HEK293T (cell line): ENCODE data around the gene ITPKA.
"Not testable (repeated sequence)": the region's sequence is repeated elsewhere in the genome, so short reads cannot be mapped to it uniquely, and the experiment has no call there.

Experiments used
- CTCF ChIA-PET: fragments of 350-600 bp; formaldehyde crosslinking; extraction: SDS; loops from one replicate; lab custom pipeline; 2021; ENCODE audit warnings: antibody characterized with exemption, inconsistent platforms; lab: Yijun Ruan, JAX
- POLR2A ChIA-PET: fragments of 350-600 bp; formaldehyde crosslinking; extraction: SDS; loops from one replicate; lab custom pipeline; 2020; ENCODE audit warnings: antibody characterized with exemption, inconsistent platforms; lab: Yijun Ruan, JAX
- DNase-seq: peaks from one replicate; pipeline ENCODE4 v3.0.0; 2012; ENCODE audit warnings: mixed read lengths; ENCODE audit errors: extremely low spot score
- ARNT ChIP-seq: fragments of 450-650 bp; IDR thresholded peaks from 2 replicates; pipeline ENCODE4 v1.6.1; 2017; ENCODE audit warnings: mild to moderate bottlenecking
- BHLHE40 ChIP-seq: fragments of 450-650 bp; IDR thresholded peaks from 2 replicates; pipeline ENCODE4 v1.6.1; 2016; ENCODE audit warnings: mild to moderate bottlenecking, moderate library complexity, borderline replicate concordance
- CTBP1 ChIP-seq: fragments of 450-650 bp; IDR thresholded peaks from 2 replicates; pipeline ENCODE4 v1.6.1; 2016; ENCODE audit warnings: borderline replicate concordance
- ELF4 ChIP-seq: fragments of 450-650 bp; IDR thresholded peaks from 2 replicates; pipeline ENCODE4 v1.6.1; 2017; ENCODE audit warnings: antibody characterized with exemption
- FOXA1 ChIP-seq: fragments of 450-650 bp; IDR thresholded peaks from 2 replicates; pipeline ENCODE4 v1.6.1; 2016; ENCODE audit warnings: mild to moderate bottlenecking
- FOXK2 ChIP-seq: fragments of 450-650 bp; IDR thresholded peaks from 2 replicates; pipeline ENCODE4 v1.6.1; 2016; ENCODE audit warnings: mild to moderate bottlenecking
- FOXM1 ChIP-seq: fragments of 450-650 bp; IDR thresholded peaks from 2 replicates; pipeline ENCODE4 v1.6.1; 2017; ENCODE audit warnings: mild to moderate bottlenecking, borderline replicate concordance
- HDGF ChIP-seq: fragments of 450-650 bp; IDR thresholded peaks from 2 replicates; pipeline ENCODE4 v1.6.1; 2017; ENCODE audit warnings: antibody characterized with exemption, borderline replicate concordance
- L3MBTL2 ChIP-seq: fragments of 450-650 bp; conservative IDR thresholded peaks from 2 replicates; pipeline ENCODE4 v1.6.1; 2016; ENCODE audit warnings: mild to moderate bottlenecking
- LEF1 ChIP-seq: fragments of 450-650 bp; IDR thresholded peaks from 2 replicates; pipeline ENCODE4 v1.6.1; 2017; ENCODE audit warnings: mild to moderate bottlenecking, borderline replicate concordance
- NFRKB ChIP-seq: fragments of 450-650 bp; IDR thresholded peaks from 2 replicates; pipeline ENCODE4 v1.6.1; 2016; ENCODE audit warnings: mild to moderate bottlenecking, moderate library complexity
- SP1 ChIP-seq: fragments of 450-650 bp; IDR thresholded peaks from 2 replicates; pipeline ENCODE4 v1.6.1; 2017
- SUZ12 ChIP-seq: fragments of 450-650 bp; IDR thresholded peaks from 2 replicates; pipeline ENCODE4 v1.6.1; 2016; ENCODE audit warnings: mild to moderate bottlenecking
- TARDBP ChIP-seq: fragments of 450-650 bp; IDR thresholded peaks from 2 replicates; pipeline ENCODE4 v1.6.1; 2016
- ZNF384 ChIP-seq: fragments of 450-650 bp; IDR thresholded peaks from 2 replicates; pipeline ENCODE4 v1.6.1; 2016
- TF ChIP-seq, protein P1 (sequence below): fragments of 450-650 bp; IDR thresholded peaks from 2 replicates; pipeline ENCODE4 v1.6.1; 2016

The ITPKA gene

DNA sequence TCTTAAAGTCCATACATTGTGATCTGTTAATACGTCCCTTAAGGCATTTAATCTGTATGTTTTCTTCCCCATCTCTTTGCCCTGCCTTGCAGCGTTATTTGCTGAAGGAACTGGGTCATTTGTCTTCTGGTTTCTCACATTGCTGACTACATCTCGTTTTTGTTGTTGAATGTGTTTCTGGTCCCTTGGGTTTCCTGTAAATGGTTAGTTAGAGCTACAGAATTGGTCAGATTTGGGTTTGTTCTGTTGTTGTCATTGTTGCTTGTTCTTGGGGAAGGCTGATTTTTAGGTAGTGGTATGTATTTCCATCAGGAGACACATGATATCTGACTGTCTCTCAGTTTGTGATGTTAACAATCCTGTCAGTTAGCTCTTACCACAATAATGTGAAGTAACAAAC lies 27.0 kb upstream of the ITPKA start:
- DNase-seq = no peak
- TF ChIP-seq SP1 = no peak
- no peak for TF ChIP-seq BHLHE40
- no peak for TF ChIP-seq ZNF384
- no peak for TF ChIP-seq CTBP1
- TF ChIP-seq, protein P1, sequence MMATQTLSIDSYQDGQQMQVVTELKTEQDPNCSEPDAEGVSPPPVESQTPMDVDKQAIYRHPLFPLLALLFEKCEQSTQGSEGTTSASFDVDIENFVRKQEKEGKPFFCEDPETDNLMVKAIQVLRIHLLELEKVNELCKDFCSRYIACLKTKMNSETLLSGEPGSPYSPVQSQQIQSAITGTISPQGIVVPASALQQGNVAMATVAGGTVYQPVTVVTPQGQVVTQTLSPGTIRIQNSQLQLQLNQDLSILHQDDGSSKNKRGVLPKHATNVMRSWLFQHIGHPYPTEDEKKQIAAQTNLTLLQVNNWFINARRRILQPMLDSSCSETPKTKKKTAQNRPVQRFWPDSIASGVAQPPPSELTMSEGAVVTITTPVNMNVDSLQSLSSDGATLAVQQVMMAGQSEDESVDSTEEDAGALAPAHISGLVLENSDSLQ = no peak
- TF ChIP-seq SUZ12 = no peak
- no peak for TF ChIP-seq TARDBP
- no peak for TF ChIP-seq L3MBTL2
- no peak for TF ChIP-seq LEF1
- TF ChIP-seq ARNT = no peak
- no peak for TF ChIP-seq FOXM1
- no peak for TF ChIP-seq HDGF
- no peak for TF ChIP-seq ELF4
- TF ChIP-seq FOXK2 = no peak
- no peak for TF ChIP-seq FOXA1
- ChIA-PET CTCF (interaction anchor here (0.7 to 1.4 kb wide), 7 partner anchors 9 to 438 kb away, joined by 3 to 6 read pairs (median 4); no protein-coding TSS in a partner anchor), POLR2A (no interaction called here)

DNA sequence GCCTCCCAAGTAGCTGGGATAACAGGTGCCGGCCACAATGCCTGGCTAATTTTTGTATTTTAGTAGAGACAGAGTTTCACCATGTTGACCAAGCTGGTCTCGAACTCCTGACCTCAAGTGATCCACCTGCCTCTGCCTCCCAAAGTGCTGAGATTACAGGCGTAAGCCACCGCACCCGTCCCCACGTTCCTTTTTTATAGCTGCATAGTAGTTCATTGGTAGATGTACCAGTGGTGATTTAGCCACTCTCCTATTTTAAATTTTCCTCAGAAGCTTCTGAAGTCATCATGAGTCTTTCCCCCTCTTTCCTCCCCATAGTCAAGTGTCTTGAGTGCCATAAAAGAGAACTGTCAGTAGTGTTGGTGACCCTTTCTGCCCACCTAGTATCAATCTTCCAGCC lies 24.0 kb upstream of the ITPKA start:
- POLR2A ChIA-PET, CTCF ChIA-PET, DNase-seq: not testable (repeated sequence)

DNA sequence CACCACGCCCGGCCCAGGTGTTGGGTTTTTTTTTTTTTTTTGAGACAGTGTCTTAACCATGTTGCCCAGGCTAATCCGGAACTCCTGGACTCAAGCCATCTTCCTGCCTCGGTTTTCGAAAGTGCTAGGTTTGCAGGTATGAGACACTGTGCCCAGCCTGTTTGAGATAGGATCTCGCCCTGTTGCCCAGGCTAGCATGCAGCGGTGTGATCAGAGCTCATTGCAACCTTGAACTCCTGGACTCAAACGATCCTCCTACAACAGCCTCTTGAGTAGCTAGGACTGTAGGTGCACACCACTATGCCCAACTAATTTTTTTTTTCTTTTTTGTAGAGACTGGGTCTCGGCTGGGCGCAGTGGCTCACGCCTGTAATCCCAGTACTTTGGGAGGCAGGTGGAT lies 20.3 kb upstream of the ITPKA start:
- ChIA-PET POLR2A (no interaction called here), CTCF (no interaction called here)
- DNase-seq = no peak
- TF ChIP-seq NFRKB = no peak
- TF ChIP-seq ARNT = no peak
- no peak for TF ChIP-seq FOXM1
- no peak for TF ChIP-seq SP1
- TF ChIP-seq BHLHE40 = no peak
- TF ChIP-seq ELF4 = no peak
- TF ChIP-seq, protein P1 = no peak
- no peak for TF ChIP-seq SUZ12
- TF ChIP-seq HDGF = no peak
- TF ChIP-seq TARDBP = no peak
- no peak for TF ChIP-seq LEF1
- TF ChIP-seq ZNF384 = no peak
- no peak for TF ChIP-seq L3MBTL2
- TF ChIP-seq FOXK2 = no peak
- TF ChIP-seq CTBP1 = no peak
- no peak for TF ChIP-seq FOXA1

DNA sequence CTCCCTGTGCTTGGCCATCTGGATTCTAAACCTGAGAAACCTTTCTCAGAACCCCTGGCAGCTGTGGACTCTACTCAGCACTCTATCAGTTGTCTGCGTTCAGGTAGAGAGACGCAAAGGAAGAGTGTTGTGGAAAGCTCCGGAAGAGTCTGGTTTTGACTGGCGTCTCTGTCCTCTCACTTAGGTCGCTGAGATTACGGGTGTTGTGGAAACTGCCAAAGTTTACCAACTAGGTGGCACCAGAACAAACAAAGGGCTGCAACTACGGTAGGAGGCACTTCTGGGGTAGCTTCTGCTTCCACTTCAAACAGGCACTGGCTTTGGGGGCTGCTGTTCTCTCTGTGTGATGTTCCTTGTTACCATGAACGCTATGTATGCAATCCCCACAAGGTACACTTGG lies 19.2 kb upstream of the ITPKA start:
- ChIA-PET POLR2A (interaction anchor here (1.2 kb wide), 1 partner anchor 18 kb away, joined by 3 read pairs; no protein-coding TSS in a partner anchor), CTCF (no interaction called here)
- TF ChIP-seq FOXK2 = no peak
- TF ChIP-seq HDGF = no peak
- no peak for TF ChIP-seq NFRKB
- TF ChIP-seq ZNF384 = no peak
- no peak for TF ChIP-seq SP1
- no peak for TF ChIP-seq CTBP1
- TF ChIP-seq L3MBTL2 = no peak
- no peak for TF ChIP-seq TARDBP
- TF ChIP-seq FOXA1 = no peak
- DNase-seq = no peak

DNA sequence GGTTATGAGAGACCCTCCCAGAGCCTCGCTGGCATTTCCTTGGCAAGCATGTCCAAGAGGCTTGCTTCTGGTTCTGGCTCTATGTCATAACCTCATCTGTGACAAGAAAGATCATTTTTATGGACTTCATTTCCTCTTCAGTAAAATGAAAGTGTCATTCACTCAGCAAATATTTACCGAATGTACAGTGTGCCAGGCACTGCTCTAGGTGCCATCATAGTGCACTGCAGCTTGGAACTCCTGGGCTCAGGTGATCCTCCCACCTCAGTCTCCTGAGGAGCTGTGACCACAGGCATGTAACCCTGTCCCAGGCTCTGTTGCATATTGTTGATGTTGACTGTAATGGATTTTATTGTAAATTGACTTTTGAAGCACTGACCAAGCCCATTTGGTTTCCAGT lies 18.7 kb upstream of the ITPKA start:
- ChIA-PET CTCF (interaction anchor here (1.5 kb wide), 1 partner anchor 9 kb away, joined by 4 read pairs; no protein-coding TSS in a partner anchor), POLR2A (interaction anchor here (1.2 kb wide), 1 partner anchor 18 kb away, joined by 3 read pairs; no protein-coding TSS in a partner anchor)
- TF ChIP-seq FOXK2 = no peak
- no peak for TF ChIP-seq ARNT
- no peak for TF ChIP-seq FOXA1
- TF ChIP-seq SP1 = no peak
- no peak for TF ChIP-seq ZNF384
- TF ChIP-seq FOXM1 = no peak
- no peak for TF ChIP-seq TARDBP
- no peak for TF ChIP-seq ELF4
- no peak for TF ChIP-seq HDGF
- no peak for TF ChIP-seq LEF1
- no peak for TF ChIP-seq L3MBTL2
- TF ChIP-seq BHLHE40 = no peak
- no peak for TF ChIP-seq SUZ12
- TF ChIP-seq NFRKB = no peak
- TF ChIP-seq CTBP1 = no peak
- TF ChIP-seq, protein P1 = no peak
- DNase-seq = no peak

DNA sequence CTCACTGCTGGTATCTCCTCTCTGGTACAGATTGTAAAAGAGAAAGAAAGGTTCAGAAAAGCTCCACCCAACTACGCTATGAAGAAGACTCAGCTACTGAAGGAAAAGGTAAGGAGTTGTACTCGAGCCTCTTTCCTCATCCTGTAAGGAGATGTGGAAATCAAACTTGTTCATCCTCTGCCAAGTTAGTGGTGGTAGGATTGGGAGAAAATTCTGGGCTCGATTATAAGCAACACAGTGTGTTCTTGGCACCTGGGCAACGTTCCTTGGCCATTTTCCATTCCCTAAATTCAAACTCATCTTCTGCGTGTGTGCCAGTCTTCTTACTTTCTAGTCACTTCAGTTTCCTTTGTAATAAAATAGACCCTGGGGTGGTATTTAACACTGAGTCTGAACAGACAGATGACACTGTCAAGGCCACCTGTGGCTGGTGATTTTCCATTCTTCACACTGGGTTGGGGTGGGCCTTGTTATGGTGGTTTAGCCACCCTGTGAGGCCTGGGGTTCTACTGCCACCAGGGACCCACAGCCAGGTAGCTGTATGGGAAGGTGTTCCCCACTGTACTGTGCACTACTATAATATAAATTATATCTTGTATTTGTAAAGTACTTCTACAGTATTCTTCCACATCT lies 17.1 kb upstream of the ITPKA start:
- POLR2A ChIA-PET = no interaction called here
- TF ChIP-seq CTBP1 (no peak), FOXA1 (no peak)
- CTCF ChIA-PET = interaction anchor here (1.5 kb wide), 1 partner anchor 10 kb away, joined by 4 read pairs; no protein-coding TSS in a partner anchor

More for the DNA sequence above, 17.1 kb upstream of the ITPKA start:
- DNase-seq = no peak
